Fibroblast of the aortic adventitia (primary cell): ENCODE measurements around the gene DUSP28. TPM values are rescaled to one million over a fixed set of nuclear protein-coding genes. Genes with fewer than 3 reads are reported as not detected.
"Not testable (repeated sequence)": the region's sequence is repeated elsewhere in the genome, so short reads cannot be mapped to it uniquely, and the experiment has no call there.

Experiments
- DNase-seq: peaks from one replicate; pipeline ENCODE4 v3.0.0-alpha.2; 2010; ENCODE audit warnings: low read depth
- H3K4me3 ChIP-seq: 2 replicates; pipeline ENCODE4 v1.5.1; 2011; ENCODE audit warnings: low read depth, mild to moderate bottlenecking, control low read depth, low read length, moderate library complexity
- total RNA-seq: library from RNA; depleted of rRNA; stranded (reverse); fragments of >200 nt; gene quantifications from 2 replicates; pipeline ENCODE4 v1.2.3, GENCODE V29; 2012; ENCODE audit warnings: low replicate concordance
- TF ChIP-seq, protein P1 (sequence below): IDR thresholded peaks from 2 replicates; pipeline ENCODE4 v1.5.1; 2011; ENCODE audit warnings: mild to moderate bottlenecking, low read length, control low read depth, inconsistent platforms; ENCODE audit not compliant: insufficient read depth

Gene DUSP28
- total RNA-seq, 1 donor = 3.6 TPM

DNA sequence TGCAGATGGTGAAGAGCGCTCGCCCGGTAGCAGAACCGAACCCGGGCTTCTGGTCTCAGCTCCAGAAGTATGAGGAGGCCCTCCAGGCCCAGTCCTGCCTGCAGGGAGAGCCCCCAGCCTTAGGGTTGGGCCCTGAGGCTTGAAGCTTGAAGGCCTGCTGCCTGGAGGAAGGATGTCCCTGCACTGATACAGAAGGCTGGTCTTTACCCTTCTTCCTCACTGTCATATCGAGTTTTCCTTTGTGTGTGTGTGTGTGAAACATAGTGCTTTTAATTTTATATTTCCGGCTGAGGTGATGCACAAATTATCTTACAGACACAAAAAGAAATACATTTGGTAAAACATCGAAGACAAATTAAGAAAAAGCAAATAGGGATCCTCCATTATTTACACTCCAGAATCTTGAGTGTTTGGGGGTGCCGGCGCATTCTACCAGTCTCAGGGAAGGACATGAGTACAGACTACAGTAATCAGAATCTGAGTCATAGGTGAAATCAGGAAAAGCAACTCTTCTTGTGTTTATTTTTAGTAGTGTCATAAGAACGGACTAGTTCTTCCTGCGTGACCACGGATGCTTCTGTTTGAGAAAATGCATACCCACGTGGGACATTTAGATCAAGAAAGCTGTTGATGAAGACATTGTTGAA is 1.3 kb downstream of the DUSP28 start:
- TF ChIP-seq, protein P1, sequence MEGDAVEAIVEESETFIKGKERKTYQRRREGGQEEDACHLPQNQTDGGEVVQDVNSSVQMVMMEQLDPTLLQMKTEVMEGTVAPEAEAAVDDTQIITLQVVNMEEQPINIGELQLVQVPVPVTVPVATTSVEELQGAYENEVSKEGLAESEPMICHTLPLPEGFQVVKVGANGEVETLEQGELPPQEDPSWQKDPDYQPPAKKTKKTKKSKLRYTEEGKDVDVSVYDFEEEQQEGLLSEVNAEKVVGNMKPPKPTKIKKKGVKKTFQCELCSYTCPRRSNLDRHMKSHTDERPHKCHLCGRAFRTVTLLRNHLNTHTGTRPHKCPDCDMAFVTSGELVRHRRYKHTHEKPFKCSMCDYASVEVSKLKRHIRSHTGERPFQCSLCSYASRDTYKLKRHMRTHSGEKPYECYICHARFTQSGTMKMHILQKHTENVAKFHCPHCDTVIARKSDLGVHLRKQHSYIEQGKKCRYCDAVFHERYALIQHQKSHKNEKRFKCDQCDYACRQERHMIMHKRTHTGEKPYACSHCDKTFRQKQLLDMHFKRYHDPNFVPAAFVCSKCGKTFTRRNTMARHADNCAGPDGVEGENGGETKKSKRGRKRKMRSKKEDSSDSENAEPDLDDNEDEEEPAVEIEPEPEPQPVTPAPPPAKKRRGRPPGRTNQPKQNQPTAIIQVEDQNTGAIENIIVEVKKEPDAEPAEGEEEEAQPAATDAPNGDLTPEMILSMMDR = no peak
- peak overlapping the region; percentile 74 for H3K4me3 ChIP-seq
- DNase-seq = peak; percentile 49

DNA sequence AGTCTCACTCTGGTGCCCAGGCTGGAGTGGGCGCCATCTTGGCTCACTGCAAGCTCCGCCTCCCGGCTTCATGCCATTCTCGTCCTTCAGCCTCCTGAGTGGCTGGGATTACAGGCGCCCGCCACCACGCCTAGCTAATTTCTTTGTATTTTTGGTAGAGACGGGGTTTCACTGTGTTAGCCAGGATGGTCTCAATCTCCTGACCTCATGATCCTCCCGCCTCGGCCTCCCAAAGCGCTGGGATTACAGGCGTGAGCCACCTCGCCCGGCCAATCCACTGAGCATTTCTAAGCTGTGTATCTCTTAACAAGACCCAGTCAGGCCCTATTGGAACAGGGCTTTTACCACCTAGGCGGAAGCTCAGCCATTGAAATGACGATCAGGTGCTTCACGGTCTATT is 3.1 kb downstream of the DUSP28 start:
- DNase-seq, H3K4me3 ChIP-seq: not testable (repeated sequence)

DNA sequence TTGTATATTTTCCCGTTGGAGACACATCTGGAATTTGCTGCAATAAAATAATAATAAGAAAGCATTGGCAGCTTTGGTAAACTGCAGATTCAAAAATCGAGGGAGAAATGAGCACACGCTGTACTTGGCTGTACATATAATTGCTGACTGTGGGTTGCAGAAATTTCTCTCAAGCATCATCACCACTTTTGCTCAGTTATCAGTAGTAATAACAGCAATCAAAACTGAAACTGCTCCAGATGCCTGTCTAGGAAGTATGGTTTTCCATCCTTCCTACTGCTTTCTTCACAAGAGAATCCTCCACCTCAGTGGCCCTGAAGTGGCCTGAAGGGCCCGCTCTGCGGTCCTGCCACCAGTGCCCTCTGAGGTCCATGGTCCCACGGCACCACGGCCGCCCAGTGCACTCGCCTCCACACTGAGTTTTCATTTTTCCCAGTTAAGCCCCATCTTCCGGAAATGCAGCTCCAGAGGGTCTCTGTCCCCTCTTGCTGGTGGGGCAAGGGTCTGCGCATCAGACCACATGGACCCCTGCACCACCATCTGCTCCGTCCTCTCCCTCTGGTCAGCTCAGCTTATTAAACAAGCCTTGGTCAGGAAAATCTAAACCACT is 3.9 kb downstream of the DUSP28 start:
- TF ChIP-seq, protein P1 = no peak
- no peak for DNase-seq

DNA sequence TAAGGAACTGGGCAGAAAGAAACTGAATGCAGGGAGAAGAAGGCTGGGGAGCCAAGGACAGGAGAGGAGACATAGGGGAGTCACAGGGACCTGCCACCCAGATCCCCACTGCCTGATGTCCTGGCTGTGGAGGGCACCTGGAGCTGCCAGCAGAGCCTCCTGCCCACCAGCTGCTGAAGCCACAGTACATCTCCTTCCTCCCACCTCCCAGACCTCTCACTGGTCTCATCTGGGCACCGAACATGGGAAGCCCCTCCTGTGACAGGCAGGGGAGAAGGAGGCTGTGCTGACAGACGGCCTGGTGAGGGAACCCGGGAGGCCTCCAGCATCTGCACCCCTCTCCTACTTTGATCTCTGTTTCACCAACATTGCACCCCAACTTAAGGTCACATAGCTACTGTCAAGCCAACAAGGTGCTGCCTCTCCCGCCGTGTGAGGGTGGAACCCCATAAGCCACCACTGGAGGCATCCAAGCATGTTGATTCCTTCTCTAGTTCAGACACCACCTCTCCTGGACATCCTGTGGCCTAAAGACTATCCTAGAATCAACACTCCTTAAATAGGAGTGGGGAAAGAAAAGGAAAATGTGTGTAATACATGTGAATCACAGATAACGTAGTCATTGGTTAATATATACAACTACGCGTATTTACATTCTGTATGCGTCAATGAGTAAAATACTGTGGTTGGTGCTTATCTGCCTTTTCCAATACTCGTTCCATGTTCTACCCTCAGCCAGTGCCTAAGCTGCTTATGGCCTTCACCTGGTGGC is 4.6 kb downstream of the DUSP28 start:
- TF ChIP-seq, protein P1 = no peak
- no peak for DNase-seq

More for the DNA sequence above, 3.9 kb downstream of the DUSP28 start:
- H3K4me3 ChIP-seq = no peak overlapping the region

DNA sequence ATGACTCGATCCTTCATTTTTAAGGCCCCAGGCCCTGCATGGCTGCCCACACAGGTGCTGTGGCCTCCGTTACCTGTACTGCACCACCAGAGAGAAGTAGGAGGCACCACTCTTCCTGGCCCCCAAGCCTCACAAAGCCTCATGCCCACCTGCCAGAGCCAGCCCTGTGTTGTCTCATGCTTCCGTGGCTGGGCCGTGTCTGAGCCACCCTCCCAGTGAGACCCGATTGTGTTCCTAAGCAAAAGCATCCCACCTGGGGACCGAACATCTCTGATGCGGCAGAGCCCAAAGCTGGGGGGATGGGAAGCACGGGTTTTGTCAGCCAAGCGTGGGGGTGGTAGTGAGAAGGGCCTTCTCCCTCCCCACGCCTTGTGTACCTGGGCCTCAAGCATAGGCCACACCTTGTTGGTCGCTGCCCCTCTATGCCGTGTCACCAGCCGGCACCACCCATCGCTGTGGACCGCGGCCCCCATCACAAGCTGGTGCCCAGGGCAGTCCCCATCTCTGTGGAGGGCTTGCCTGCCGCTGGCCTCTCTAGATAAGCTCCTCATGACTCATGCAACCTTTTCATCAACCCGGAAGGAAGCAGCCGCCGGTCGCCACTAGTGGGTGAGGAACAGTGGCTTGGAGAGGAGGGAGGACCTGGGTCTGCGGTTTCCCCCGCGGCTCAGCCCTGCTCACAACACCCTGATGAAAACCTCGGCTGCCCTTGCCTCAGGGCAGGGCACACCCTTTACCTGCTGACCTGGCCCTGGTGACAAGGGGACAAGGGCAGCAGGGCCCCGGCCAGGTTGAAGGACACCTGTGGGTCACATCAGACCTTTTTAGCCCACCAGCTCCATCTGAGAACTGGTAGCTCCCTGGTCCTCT is 5.4 kb downstream of the DUSP28 start:
- peak; percentile 67 for DNase-seq
- peak overlapping the region; percentile 35 for H3K4me3 ChIP-seq
- TF ChIP-seq, protein P1 = no peak

More for the DNA sequence above, 4.6 kb downstream of the DUSP28 start:
- H3K4me3 ChIP-seq = no peak overlapping the region

DNA sequence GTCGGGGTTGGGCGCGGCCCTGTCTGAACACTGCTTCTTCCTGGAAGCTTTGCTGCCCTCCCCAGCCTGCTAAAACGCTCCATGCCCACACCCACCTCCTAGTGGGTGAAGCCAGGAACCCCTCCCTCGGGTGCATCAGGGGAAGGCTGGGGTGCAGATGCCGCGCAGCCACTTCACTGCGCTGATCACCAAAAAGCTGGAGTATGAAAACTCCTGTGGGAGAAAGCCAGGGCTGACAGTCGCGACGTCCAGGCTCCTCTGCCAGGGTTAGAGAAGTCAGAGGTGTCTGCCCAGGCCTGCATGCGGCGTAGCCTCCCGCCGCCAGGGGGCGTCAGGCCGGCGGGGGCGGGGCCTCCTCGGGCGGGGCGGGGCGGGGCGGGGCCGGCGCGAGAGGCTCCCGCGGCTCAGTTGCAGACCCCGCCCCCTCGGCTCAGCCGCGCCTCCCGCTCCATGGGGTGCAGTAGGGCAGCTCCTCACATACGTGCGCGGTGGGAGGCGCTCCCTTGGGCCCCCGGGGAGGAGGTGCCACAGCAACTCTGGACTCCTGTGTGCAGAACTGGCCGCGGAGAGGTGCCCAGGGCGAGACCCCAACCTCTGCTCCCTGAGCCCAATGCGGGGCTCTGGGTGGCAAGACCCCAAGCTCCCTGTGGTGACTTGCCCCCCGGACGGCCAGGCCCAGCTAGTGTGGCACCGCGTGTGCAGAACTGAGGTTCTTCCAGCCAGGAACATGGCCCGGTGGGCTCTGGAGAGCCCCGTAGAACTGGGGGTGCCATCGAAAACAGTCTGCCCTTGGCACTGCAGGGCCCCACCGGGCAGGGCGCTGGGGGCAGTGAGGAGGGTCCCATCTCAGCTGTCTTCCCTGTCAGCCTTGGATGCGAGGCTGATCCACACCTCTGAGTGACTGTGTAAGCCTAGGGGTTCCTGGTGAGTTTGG is 6.3 kb downstream of the DUSP28 start:
- DNase-seq = peak; percentile 74
- TF ChIP-seq, protein P1 = peak; percentile 74
- peak overlapping the region; percentile 79 for H3K4me3 ChIP-seq
